ENCODE results near the gene MYEOV.

MYEOV gene

GRCh38 chr11:69299572-69299971 is 5.6 kb downstream of the MYEOV start:
- Histone ChIP-seq H3K4me1 (ENCODE audit: control insufficient read depth, insufficient read depth, low read length) (peaks cover 71% of the 10 kb centered on the region), H3K36me3 (ENCODE audit: insufficient read depth, low read length) (no peaks in the 10 kb centered on the region), H3K4me3 (ENCODE audit: low read length) (no peak overlapping the region), H3K4me2 (ENCODE audit: low read length) (peak overlapping the region; percentile 75), H3K27me3 (ENCODE audit: control insufficient read depth, insufficient read depth, low read length) (no peaks in the 10 kb centered on the region), H3K9ac (ENCODE audit: low read depth, low read length) (peak overlapping the region; percentile 83), H3K9me3 (replicated peaks; ENCODE audit: low read length) (no peaks in the 10 kb centered on the region)

DNA sequence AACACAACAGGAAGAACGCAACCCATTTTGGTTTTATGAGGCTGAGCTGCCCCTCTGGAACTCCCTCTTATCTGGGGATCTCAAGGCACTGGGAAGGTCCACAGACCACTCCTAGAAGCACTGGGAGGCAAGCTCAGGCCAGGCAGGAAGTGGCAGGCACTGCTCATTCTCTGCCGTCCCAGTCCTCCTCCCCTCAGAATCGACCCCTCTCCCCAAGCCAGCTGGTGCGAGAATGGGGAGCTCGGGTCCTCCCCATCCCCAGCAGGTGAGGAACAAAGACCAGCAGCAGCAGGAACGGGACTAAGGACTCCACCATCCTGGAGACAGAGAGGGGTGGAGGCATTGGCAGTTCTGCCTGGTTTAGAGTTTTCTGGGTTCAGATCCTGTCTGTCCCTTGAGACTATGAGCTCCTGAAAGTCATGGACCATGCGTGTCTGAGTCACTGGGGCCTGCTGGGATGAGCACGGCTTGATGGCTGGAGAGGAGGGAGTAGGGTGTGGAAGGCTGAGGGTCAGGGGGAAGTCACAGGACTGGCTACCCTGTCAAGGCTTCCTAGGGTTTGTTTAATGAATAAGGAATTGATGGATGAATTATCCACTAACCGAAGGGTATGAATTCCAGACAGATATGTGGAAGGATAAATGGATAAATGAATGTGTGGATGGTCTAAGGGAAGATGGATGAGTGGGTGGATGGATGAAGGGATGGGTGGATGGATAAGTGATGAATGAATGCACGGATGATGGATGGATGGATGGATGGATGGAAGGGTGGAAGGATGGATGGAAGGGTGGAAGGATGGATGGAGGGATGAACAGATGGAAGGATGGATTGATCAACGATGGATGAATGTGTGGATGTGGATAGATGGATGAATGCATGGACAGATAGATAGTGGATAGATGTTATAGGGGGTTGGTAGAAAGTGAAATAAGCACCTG is 6.4 kb downstream of the MYEOV start:
- Histone ChIP-seq H3K4me2 (ENCODE audit: low read length) (peak overlapping the region; percentile 21), H3K36me3 (ENCODE audit: insufficient read depth, low read length) (no peaks in the 10 kb centered on the region), H3K9me3 (replicated peaks; ENCODE audit: low read length) (no peaks in the 10 kb centered on the region), H3K4me3 (ENCODE audit: low read length) (no peak overlapping the region), H3K4me1 (ENCODE audit: control insufficient read depth, insufficient read depth, low read length) (peaks cover 71% of the 10 kb centered on the region), H3K27me3 (ENCODE audit: control insufficient read depth, insufficient read depth, low read length) (no peaks in the 10 kb centered on the region), H3K9ac (ENCODE audit: low read depth, low read length) (peak overlapping the region; percentile 83)

DNA sequence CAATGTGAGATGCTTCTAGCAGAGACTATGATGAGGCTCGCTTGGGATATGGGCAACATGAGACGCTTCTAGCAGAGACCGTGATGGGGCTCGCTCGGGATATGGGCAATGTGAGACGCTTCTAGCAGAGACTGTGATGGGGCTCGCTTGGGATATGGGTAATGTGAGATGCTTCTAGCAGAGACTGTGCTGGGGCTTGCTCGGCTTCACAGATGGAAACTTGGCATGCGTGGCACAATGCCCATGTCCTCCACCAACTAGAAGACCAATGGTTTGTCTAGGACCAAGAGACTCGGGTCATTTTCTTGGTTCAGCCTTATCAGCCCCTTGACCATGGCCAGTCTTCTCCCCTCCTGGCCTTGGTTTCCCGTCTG is 7.1 kb downstream of the MYEOV start:
- Histone ChIP-seq H3K9me3 (replicated peaks; ENCODE audit: low read length) (no peaks in the 10 kb centered on the region), H3K4me2 (ENCODE audit: low read length) (no peak overlapping the region), H3K27me3 (ENCODE audit: control insufficient read depth, insufficient read depth, low read length) (no peaks in the 10 kb centered on the region), H3K9ac (ENCODE audit: low read depth, low read length) (peak overlapping the region; percentile 3), H3K4me1 (ENCODE audit: control insufficient read depth, insufficient read depth, low read length) (peaks cover 69% of the 10 kb centered on the region), H3K4me3 (ENCODE audit: low read length) (no peak overlapping the region), H3K36me3 (ENCODE audit: insufficient read depth, low read length) (no peaks in the 10 kb centered on the region)

- Histone ChIP-seq H3K9me3 (replicated peaks; ENCODE audit: low read length) (no peaks in the 10 kb centered on the region), H3K4me1 (ENCODE audit: control insufficient read depth, insufficient read depth, low read length) (peaks cover 62% of the 10 kb centered on the region), H3K4me2 (ENCODE audit: low read length) (peak overlapping the region; percentile 55), H3K27me3 (ENCODE audit: control insufficient read depth, insufficient read depth, low read length) (no peaks in the 10 kb centered on the region), H3K9ac (ENCODE audit: low read depth, low read length) (peak overlapping the region; percentile 86), H3K4me3 (ENCODE audit: low read length) (peak overlapping the region; percentile 28), H3K36me3 (ENCODE audit: insufficient read depth, low read length) (no peaks in the 10 kb centered on the region)
These were observed 7.8 kb downstream of the MYEOV start for GRCh38 chr11:69301455-69302401.

DNA sequence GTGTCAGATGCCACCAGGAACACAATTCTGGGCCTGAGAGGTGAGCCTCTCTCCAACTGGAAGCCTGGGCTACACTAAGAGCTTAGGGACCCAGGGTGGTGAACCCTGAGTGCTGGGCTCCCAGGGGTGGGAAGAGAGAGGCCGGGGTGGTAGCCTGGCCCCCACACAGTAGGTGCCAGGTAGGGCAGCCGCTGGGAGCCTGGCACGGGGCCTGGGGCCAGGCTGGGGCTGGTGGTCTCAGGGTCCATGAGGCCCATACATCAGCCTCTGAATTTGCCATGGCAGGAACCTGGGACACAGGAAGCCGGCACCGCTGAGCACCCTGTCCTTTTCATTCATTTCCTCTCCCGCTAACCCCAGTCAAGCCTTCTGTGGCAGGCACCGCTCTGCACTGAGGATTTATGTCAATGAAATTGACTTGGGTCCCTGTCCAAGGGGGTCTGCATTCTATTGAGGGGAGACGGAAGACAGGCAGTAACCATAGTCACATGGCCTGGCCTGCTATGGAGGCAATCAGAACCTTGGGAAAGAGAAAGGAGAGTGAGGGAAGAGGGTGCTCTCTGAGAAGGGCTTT is 8.6 kb downstream of the MYEOV start:
- Histone ChIP-seq H3K36me3 (ENCODE audit: insufficient read depth, low read length) (no peaks in the 10 kb centered on the region), H3K9ac (ENCODE audit: low read depth, low read length) (peak overlapping the region; percentile 86), H3K27me3 (ENCODE audit: control insufficient read depth, insufficient read depth, low read length) (no peaks in the 10 kb centered on the region), H3K4me1 (ENCODE audit: control insufficient read depth, insufficient read depth, low read length) (peaks cover 58% of the 10 kb centered on the region), H3K4me3 (ENCODE audit: low read length) (peak overlapping the region; percentile 28), H3K9me3 (replicated peaks; ENCODE audit: low read length) (no peaks in the 10 kb centered on the region), H3K4me2 (ENCODE audit: low read length) (peak overlapping the region; percentile 55)

- no peaks in the 10 kb centered on the region for H3K36me3 ChIP-seq (ENCODE audit: insufficient read depth, low read length)
- no peak overlapping the region for H3K4me2 ChIP-seq (ENCODE audit: low read length)
- H3K27me3 ChIP-seq (ENCODE audit: control insufficient read depth, insufficient read depth, low read length) = no peaks in the 10 kb centered on the region
- H3K9ac ChIP-seq (ENCODE audit: low read depth, low read length) = no peak overlapping the region
- H3K4me1 ChIP-seq (ENCODE audit: control insufficient read depth, insufficient read depth, low read length) = peaks cover 49% of the 10 kb centered on the region
- no peaks in the 10 kb centered on the region for H3K9me3 ChIP-seq (replicated peaks; ENCODE audit: low read length)
- no peak overlapping the region for H3K4me3 ChIP-seq (ENCODE audit: low read length)
These were observed 9.5 kb downstream of the MYEOV start for GRCh38 chr11:69303427-69303826.

DNA sequence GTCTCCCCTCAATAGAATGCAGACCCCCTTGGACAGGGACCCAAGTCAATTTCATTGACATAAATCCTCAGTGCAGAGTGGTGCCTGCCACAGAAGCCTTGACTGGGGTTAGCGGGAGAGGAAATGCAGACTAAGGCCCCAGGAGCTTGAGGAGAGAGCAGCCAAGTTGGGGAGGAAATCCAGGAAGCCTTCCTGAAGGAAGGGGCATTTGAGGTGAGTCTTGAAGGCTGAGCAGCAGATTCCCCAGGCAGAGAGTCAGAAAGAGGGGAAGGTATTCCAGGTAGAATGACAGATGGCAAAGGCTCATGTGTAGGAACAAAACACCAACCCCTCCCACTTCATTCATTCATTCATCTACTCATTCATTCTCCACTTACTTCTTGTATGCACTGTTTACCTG is 10.3 kb downstream of the MYEOV start:
- H3K36me3 ChIP-seq (ENCODE audit: insufficient read depth, low read length) = no peaks in the 10 kb centered on the region
- H3K9me3 ChIP-seq (replicated peaks; ENCODE audit: low read length) = no peaks in the 10 kb centered on the region
- peaks cover 44% of the 10 kb centered on the region for H3K4me1 ChIP-seq (ENCODE audit: control insufficient read depth, insufficient read depth, low read length)
- no peak overlapping the region for H3K9ac ChIP-seq (ENCODE audit: low read depth, low read length)
- no peak overlapping the region for H3K4me3 ChIP-seq (ENCODE audit: low read length)
- H3K27me3 ChIP-seq (ENCODE audit: control insufficient read depth, insufficient read depth, low read length) = no peaks in the 10 kb centered on the region
- H3K4me2 ChIP-seq (ENCODE audit: low read length) = no peak overlapping the region

DNA sequence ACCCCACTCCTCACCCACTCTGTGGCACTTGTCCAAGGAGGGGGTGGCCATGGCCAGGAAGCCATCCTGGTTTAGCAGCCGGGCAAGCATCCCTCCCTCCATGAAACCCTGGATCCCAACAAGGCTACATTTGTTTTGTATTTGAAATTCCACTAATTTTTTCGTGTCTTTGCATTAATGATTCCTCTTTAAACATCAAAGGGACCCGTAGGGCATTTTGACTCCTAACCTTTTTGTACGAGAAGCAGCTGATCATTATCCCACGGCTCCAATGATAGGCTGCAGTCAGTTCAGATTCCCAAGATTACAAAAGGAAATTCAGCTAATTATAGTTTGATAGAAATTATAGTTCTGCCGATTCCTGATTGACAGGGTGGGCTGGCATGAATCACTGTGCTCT is 10.7 kb downstream of the MYEOV start:
- H3K9me3 ChIP-seq (replicated peaks; ENCODE audit: low read length) = no peaks in the 10 kb centered on the region
- no peak overlapping the region for H3K4me3 ChIP-seq (ENCODE audit: low read length)
- peaks cover 44% of the 10 kb centered on the region for H3K4me1 ChIP-seq (ENCODE audit: control insufficient read depth, insufficient read depth, low read length)
- H3K4me2 ChIP-seq (ENCODE audit: low read length) = no peak overlapping the region
- no peaks in the 10 kb centered on the region for H3K36me3 ChIP-seq (ENCODE audit: insufficient read depth, low read length)
- no peaks in the 10 kb centered on the region for H3K27me3 ChIP-seq (ENCODE audit: control insufficient read depth, insufficient read depth, low read length)
- H3K9ac ChIP-seq (ENCODE audit: low read depth, low read length) = no peak overlapping the region

- Histone ChIP-seq H3K9ac (ENCODE audit: low read depth, low read length) (no peak overlapping the region), H3K4me3 (ENCODE audit: low read length) (no peak overlapping the region), H3K9me3 (replicated peaks; ENCODE audit: low read length) (no peaks in the 10 kb centered on the region), H3K4me1 (ENCODE audit: control insufficient read depth, insufficient read depth, low read length) (peaks cover 39% of the 10 kb centered on the region), H3K4me2 (ENCODE audit: low read length) (no peak overlapping the region), H3K27me3 (ENCODE audit: control insufficient read depth, insufficient read depth, low read length) (no peaks in the 10 kb centered on the region), H3K36me3 (ENCODE audit: insufficient read depth, low read length) (no peaks in the 10 kb centered on the region)
These were observed 12.1 kb downstream of the MYEOV start for GRCh38 chr11:69305885-69306540.

DNA sequence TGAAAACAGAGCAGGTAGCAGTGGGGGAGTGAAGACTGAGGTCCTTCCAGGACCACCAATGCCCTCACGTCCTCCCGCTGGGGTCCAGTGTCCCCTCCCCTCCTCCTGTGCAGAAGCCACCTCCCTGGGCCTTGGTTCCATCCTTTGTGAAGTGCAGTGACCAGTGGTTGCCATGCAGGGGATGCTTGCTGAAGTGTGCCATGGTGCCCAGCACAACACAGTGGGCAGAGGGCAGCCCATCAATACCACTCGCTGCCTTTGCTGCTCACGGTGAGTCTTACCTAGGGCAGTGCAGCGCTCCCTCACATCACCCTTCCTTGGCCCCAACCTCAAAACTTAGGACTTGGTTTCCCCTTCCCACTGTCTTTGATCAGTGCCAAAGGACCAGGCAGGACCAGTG is 12.9 kb downstream of the MYEOV start:
- Histone ChIP-seq H3K9ac (ENCODE audit: low read depth, low read length) (no peak overlapping the region), H3K9me3 (replicated peaks; ENCODE audit: low read length) (no peaks in the 10 kb centered on the region), H3K4me3 (ENCODE audit: low read length) (no peak overlapping the region), H3K4me1 (ENCODE audit: control insufficient read depth, insufficient read depth, low read length) (peaks cover 39% of the 10 kb centered on the region), H3K27me3 (ENCODE audit: control insufficient read depth, insufficient read depth, low read length) (no peaks in the 10 kb centered on the region), H3K4me2 (ENCODE audit: low read length) (no peak overlapping the region), H3K36me3 (ENCODE audit: insufficient read depth, low read length) (no peaks in the 10 kb centered on the region)

DNA sequence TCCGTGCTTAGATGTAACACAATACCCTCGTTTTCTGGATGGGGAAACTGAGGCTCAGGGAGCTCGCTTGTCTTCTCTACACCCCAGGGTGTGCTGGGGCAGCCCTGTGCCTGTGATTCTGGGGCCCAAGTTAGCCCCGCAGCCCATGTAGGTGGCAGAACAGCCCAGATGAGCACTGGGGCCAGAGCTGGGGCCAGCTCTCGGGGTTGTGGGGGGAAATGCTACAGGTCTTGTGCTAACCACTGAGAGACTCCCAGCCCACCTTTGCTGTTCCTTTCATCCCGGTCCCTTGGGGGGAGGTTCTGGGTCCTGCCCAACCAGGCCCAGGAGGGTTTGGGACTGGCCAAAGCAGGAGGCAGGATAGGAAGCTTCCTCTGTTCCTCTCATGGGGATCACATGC is 13.5 kb downstream of the MYEOV start:
- Histone ChIP-seq H3K4me1 (ENCODE audit: control insufficient read depth, insufficient read depth, low read length) (peaks cover 37% of the 10 kb centered on the region), H3K4me3 (ENCODE audit: low read length) (no peak overlapping the region), H3K36me3 (ENCODE audit: insufficient read depth, low read length) (no peaks in the 10 kb centered on the region), H3K9me3 (replicated peaks; ENCODE audit: low read length) (no peaks in the 10 kb centered on the region), H3K27me3 (ENCODE audit: control insufficient read depth, insufficient read depth, low read length) (no peaks in the 10 kb centered on the region), H3K4me2 (ENCODE audit: low read length) (no peak overlapping the region), H3K9ac (ENCODE audit: low read depth, low read length) (no peak overlapping the region)
